A549 treated with AZD2906 at 1 μM for 4 hours (cell line): ENCODE results near the gene CALU. TPM values are rescaled to one million over a fixed set of nuclear protein-coding genes. Genes with fewer than 3 reads are reported as not detected.

Experiments
- total RNA-seq: library from RNA; stranded (reverse); fragments of 200-300 nt; extraction: Qiagen RNA extraction; gene quantifications from 5 replicates; pipeline ENCODE4 v1.2.3, GENCODE V29; 2022

Gene CALU
- 121 to 210 TPM (median 144 TPM) in 5 replicates for total RNA-seq

GRCh38 chr7:128739048-128739962 lies at the start of gene CALU:
CALU (plus strand) TSS chr7:128739359; CDS start chr7:128748584, 9,225 bp downstream.

GRCh38 chr7:128775744-128776474 lies 36.8 kb downstream of the CALU start, which contains the start of gene OPN1SW:
OPN1SW (minus strand) TSS chr7:128775794; CDS start chr7:128775781, 13 bp downstream.

GRCh38 chr7:128791121-128791971 lies 52.2 kb downstream of the CALU start, which contains the start of gene CCDC136:
CCDC136 (plus strand) TSS chr7:128791968; CDS start chr7:128792412, 444 bp downstream.

Other genes starting within 250 kb of the CALU start
- gene GARIN1A, start 67.1 kb upstream of the CALU start, total RNA-seq, result 0.10 to 0.67 TPM (median 0.49 TPM) in 5 replicates
- gene OPN1SW, start 36.4 kb downstream of the CALU start, total RNA-seq, result not detected in 5 replicates
- 1.1 to 2.5 TPM (median 1.6 TPM) in 5 replicates for gene CCDC136, start 52.6 kb downstream of the CALU start, total RNA-seq
- 3.0 to 4.3 TPM (median 3.9 TPM) in 5 replicates for gene FLNC, start 91.0 kb downstream of the CALU start, total RNA-seq
- gene ATP6V1F, start 123.5 kb downstream of the CALU start, total RNA-seq, result 238 to 260 TPM (median 250 TPM) in 5 replicates
- 0.11 to 0.21 TPM (median 0.20 TPM) in 5 replicates for gene KCP, start 171.3 kb downstream of the CALU start, total RNA-seq
- 13.2 to 16.2 TPM (median 15.0 TPM) in 5 replicates for gene IRF5, start 198.6 kb downstream of the CALU start, total RNA-seq